Lower lobe of right lung (tissue), 2 donors: ENCODE results near the gene RGS6. TPM values are rescaled to one million over a fixed set of nuclear protein-coding genes. Genes with fewer than 3 reads are reported as not detected.

Source experiments
- ATAC-seq, 2 donors: fragments of 200-7000 bp; cut with Tn5 transposase; one replicate each; pipeline ENCODE4 v1.9.1; 2020 to 2022; ENCODE audit warnings: mild to moderate bottlenecking in 2 of 2, moderate library complexity in 2 of 2
- DNase-seq: peaks from one replicate; pipeline ENCODE4 v3.0.0-alpha.2; 2020
- H3K27ac ChIP-seq: fragments of 200-600 bp; one replicate; pipeline ENCODE4 v1.8.0; 2022
- H3K27me3 ChIP-seq: fragments of 200-600 bp; one replicate; pipeline ENCODE4 v1.8.0; 2022; ENCODE audit warnings: low read depth
- H3K36me3 ChIP-seq: fragments of 200-600 bp; one replicate; pipeline ENCODE4 v1.8.0; 2022; ENCODE audit warnings: mild to moderate bottlenecking
- H3K4me1 ChIP-seq: fragments of 200-600 bp; one replicate; pipeline ENCODE4 v1.8.0; 2022
- H3K4me3 ChIP-seq: fragments of 200-600 bp; one replicate; pipeline ENCODE4 v1.8.0; 2022; ENCODE audit warnings: mild to moderate bottlenecking
- H3K9me3 ChIP-seq: fragments of 200-600 bp; one replicate; pipeline ENCODE4 v1.8.0; 2022
- intact Hi-C: fragments of 100-400 bp; cut with DNase I; formaldehyde crosslinking; loops from one replicate; pipeline ENCODE4 v1.11.0; 2022
- total RNA-seq: library from RNA; stranded (reverse); fragmentation: NEBNext Ultra II Directional; extraction: Animal tissue kit (Norgen Biotek cat#: 25700); gene quantifications from one replicate; pipeline ENCODE4 v1.2.1, GENCODE V29; 2021
- TF ChIP-seq, protein P1 (sequence below): fragments of 200-600 bp; IDR thresholded peaks from one replicate; pipeline ENCODE4 v1.8.0; 2022; ENCODE audit warnings: antibody characterized with exemption, mild to moderate bottlenecking
- donor health status: DM: no; HTN: yes; CAD: no; lungs with severe emphysema.

RGS6 gene
- total RNA-seq, 1 donor from 2014 or later = 2.5 TPM

DNA sequence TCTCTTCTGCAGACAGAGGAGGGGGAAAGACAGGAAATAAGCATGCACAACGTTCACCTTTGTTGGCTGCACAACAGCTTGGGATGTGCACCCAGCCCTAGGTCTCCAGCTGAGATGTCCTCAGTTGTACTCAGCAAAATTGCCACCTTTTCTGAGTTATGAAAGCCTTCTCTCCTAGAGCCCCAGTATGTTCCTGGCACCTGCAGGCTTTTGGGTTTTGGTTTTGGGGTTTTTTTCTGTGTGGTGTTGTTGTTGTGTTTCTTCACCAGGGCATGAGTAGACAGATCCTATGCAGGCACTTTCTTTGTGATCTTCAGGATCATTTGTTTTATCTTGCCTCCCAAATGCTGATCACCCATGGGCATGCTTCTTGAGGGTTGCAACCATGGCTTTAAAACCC lies 498.2 kb downstream of the RGS6 start:
- DNase-seq (no peak), ATAC-seq (no peak)
- Histone ChIP-seq H3K4me3 (no peak overlapping the region), H3K27me3 (no peaks in the 10 kb centered on the region), H3K36me3 (no peaks in the 10 kb centered on the region), H3K4me1 (no peaks in the 10 kb centered on the region), H3K9me3 (no peaks in the 10 kb centered on the region), H3K27ac (no peak overlapping the region)
- TF ChIP-seq, protein P1, sequence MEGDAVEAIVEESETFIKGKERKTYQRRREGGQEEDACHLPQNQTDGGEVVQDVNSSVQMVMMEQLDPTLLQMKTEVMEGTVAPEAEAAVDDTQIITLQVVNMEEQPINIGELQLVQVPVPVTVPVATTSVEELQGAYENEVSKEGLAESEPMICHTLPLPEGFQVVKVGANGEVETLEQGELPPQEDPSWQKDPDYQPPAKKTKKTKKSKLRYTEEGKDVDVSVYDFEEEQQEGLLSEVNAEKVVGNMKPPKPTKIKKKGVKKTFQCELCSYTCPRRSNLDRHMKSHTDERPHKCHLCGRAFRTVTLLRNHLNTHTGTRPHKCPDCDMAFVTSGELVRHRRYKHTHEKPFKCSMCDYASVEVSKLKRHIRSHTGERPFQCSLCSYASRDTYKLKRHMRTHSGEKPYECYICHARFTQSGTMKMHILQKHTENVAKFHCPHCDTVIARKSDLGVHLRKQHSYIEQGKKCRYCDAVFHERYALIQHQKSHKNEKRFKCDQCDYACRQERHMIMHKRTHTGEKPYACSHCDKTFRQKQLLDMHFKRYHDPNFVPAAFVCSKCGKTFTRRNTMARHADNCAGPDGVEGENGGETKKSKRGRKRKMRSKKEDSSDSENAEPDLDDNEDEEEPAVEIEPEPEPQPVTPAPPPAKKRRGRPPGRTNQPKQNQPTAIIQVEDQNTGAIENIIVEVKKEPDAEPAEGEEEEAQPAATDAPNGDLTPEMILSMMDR = no peak
- intact Hi-C loops = no loop called here

DNA sequence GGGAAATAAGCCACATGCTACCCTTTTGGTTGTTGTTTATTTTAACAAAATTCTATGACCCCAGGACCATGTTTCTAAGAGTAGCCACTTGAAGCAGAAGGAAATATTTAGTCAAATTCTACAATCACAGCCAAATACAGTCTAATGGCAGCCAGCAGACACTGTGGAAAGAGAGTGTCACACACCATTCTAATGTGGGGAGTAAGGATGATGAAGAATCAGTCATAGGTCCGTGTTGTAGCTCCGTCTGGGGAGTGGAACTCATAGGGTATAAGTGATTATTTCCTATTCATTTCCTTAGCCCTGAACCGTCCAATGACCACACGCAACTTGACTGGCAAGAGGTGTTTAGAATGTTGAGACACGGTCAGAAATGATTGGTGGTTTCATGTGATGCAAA lies 500.5 kb downstream of the RGS6 start:
- no peaks in the 10 kb centered on the region for H3K4me1 ChIP-seq

DNA sequence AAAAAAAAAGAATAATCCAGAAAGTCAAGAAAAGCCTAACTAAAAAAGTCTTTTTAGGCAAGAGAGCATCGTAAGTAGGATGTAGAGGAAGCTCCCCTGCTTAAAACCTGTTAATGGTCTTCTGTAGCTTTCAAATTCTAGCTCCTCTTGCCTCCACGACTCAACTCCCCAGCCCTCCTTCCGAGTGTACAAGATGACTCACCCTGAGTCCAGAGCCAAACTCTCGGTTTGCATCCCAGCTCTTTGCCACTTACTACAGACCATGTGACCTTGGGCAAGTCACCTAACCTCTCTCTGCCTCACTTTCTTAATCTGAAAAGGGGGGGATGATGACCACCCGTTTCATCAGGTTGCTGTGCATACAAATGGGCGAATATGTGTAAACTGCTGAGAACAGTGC lies 501.3 kb downstream of the RGS6 start:
- Histone ChIP-seq H3K27me3 (no peaks in the 10 kb centered on the region), H3K27ac (no peak overlapping the region), H3K4me1 (no peaks in the 10 kb centered on the region), H3K9me3 (no peaks in the 10 kb centered on the region), H3K4me3 (no peak overlapping the region), H3K36me3 (no peaks in the 10 kb centered on the region)
- no peak for DNase-seq
- TF ChIP-seq, protein P1 = no peak
- intact Hi-C loops = no loop called here
- no peak for ATAC-seq

More for the DNA sequence above, 500.5 kb downstream of the RGS6 start:
- DNase-seq (no peak), ATAC-seq (no peak)
- no peak overlapping the region for H3K4me3 ChIP-seq
- no peaks in the 10 kb centered on the region for H3K9me3 ChIP-seq
- no peak overlapping the region for H3K27ac ChIP-seq
- no peaks in the 10 kb centered on the region for H3K27me3 ChIP-seq
- TF ChIP-seq, protein P1 = no peak
- no peaks in the 10 kb centered on the region for H3K36me3 ChIP-seq
- intact Hi-C loops = no loop called here

DNA sequence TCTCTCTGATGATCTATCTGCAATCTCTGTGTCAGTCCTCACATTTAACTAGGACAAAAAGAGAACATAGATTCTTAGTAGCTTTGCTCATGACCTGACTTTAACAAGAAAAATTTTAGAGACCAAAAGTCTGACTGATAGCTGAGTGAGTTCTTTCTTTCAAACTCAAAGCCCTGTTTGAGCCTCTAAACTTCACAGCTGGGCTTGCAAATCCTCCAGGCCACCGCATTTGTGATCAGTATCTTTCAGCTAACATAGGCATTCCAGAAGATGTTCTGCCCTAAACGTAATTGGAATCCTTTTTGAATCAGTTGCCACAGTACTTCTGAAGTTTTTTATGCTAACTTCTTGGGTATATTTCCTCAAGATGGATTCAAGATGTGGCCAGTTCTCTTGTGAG lies 502.6 kb downstream of the RGS6 start:
- ATAC-seq (no peak), DNase-seq (no peak)
- H3K27me3 ChIP-seq = no peaks in the 10 kb centered on the region
- H3K4me3 ChIP-seq = no peak overlapping the region
- no peaks in the 10 kb centered on the region for H3K4me1 ChIP-seq
- H3K9me3 ChIP-seq = no peaks in the 10 kb centered on the region
- TF ChIP-seq, protein P1 = no peak
- intact Hi-C loops = no loop called here
- H3K36me3 ChIP-seq = no peaks in the 10 kb centered on the region
- H3K27ac ChIP-seq = no peak overlapping the region

DNA sequence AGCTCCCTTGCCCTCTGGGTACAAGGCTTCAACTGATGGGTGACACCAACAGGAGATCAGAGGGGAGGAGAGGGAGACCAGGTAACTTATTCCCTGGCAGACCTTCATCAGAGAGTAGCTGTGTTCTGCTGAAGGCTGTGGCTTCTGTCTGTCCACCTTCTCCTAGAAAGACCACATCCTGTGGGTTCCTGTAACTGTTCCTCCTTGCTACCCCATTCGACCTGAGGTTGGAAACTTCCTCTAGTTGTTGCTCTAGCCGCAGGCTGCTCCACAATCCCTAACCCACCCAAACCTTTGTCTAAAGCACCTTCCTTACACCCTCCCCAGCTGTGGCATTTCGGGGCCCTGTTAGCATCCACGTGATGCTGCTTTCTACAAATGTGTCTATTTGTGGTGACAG lies 507.5 kb downstream of the RGS6 start:
- H3K9me3 ChIP-seq = no peaks in the 10 kb centered on the region
- H3K27ac ChIP-seq = no peak overlapping the region
- no peak overlapping the region for H3K4me3 ChIP-seq
- no peaks in the 10 kb centered on the region for H3K36me3 ChIP-seq
- TF ChIP-seq, protein P1 = no peak
- DNase-seq (no peak), ATAC-seq (no peak)
- H3K4me1 ChIP-seq = no peaks in the 10 kb centered on the region
- H3K27me3 ChIP-seq = no peaks in the 10 kb centered on the region
- intact Hi-C loops = no loop called here

DNA sequence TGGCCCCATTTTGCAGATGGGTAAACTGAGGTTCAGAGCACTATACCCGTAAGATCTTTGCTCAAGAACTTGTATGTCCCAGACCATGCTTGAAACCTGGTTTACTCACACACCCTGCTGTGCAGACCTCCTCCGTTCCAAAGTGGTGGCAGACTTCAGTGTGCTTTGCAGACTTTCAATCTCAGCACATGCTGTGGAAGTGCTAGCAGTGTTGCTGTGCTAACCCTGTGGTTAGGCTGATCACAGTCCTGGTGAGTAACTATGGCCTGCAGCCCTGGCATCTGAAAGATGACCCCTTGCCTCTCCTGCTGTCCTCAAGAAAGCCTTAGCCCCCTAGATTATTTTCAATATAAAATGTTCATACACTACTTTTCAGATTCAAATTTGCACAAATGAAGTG lies 511.0 kb downstream of the RGS6 start:
- DNase-seq (no peak), ATAC-seq (no peak)
- H3K4me3 ChIP-seq = no peak overlapping the region
- no peak overlapping the region for H3K27ac ChIP-seq
- no peaks in the 10 kb centered on the region for H3K9me3 ChIP-seq
- H3K36me3 ChIP-seq = no peaks in the 10 kb centered on the region
- TF ChIP-seq, protein P1 = no peak
- no peaks in the 10 kb centered on the region for H3K4me1 ChIP-seq
- intact Hi-C loops = no loop called here
- H3K27me3 ChIP-seq = no peaks in the 10 kb centered on the region
